Measurements from ENCODE around the gene MOB3A.

GRCh38 chr19:2118438-2118837, 22.3 kb upstream of the MOB3A start:
- TF ChIP-seq CTCF (IDR thresholded peaks at IDR 0.05 in 4 of 5, conservative IDR thresholded peaks at IDR 0.05 in 1 of 5) (no peak), POLR2A (IDR thresholded peaks at IDR 0.05) (no peak)
